ENCODE results near the gene COQ8A.
A peak's percentile ranks its signal among the peaks of the same experiment; 100 is the strongest.
"Not testable (repeated sequence)": the region's sequence is repeated elsewhere in the genome, so short reads cannot be mapped to it uniquely, and the experiment has no call there.

COQ8A gene

GRCh38 chr1:226929260-226930111 lies 10.6 kb upstream of the COQ8A start:
- not testable (repeated sequence) for DNase-seq

- no peak for DNase-seq
Measured at GRCh38 chr1:226934483-226935237, 5.4 kb upstream of the COQ8A start.

DNA sequence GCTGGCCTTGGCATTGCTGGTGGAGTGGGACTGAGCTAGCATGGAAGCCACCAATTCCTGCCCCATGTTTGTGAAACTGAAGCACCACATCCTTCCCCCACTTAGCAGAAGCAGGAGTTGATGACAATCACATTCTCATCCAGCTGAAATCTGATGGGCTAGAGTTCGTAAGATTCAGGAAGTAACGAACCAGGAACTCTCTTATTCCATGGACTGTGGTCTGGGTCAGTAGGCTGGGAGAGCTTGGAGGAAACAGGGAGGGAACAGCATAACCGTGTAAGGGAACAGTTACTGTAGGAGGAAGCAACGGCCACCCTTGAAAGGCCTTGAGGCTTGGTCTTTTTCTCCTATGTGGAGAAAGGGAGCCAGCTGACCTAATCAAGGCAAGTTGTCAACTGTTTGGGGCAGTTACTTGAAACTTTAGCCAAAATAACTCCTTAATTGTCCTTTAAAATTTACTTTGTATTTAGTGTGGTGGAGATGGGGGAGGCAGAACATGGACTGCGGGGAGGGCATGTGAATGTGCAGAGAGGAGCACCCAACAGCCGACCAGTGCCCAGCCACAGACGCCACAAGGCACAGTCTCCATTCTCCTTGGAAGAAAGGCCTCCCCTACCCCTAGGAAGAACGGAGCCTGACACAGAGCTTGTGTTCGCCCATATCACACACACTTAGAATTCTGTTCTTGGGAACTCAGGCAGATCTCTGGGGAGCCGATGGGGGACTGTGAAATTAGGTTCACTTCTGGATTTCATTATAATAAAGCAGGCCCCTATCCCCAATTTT lies 2.0 kb upstream of the COQ8A start:
- no peak for DNase-seq

DNA sequence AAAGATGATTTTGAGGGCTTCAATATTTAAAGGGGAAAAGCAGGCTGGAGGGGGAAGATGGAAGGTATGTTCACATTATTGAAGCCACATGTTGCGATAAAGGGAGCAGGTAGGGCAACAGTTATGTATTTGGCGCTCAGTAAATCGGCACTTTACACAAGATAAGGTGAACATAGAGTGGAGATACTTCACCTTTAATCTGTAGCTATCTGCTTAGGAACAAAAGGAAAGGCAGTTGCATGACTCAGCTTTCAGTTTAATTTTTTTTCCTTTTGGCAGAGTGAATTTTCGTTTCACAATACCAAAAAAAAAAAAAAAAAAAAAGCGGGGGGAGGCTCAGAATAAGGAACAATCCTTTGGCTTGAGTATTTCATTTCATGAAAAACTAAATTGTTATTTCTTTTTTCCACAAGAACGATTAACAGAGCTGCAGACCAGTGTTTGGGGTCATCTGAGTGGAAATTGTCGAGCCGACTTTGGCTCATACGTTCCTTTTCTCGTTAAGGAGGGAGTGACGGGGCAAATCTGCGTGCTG lies 1.1 kb upstream of the COQ8A start:
- no peak for DNase-seq

DNA sequence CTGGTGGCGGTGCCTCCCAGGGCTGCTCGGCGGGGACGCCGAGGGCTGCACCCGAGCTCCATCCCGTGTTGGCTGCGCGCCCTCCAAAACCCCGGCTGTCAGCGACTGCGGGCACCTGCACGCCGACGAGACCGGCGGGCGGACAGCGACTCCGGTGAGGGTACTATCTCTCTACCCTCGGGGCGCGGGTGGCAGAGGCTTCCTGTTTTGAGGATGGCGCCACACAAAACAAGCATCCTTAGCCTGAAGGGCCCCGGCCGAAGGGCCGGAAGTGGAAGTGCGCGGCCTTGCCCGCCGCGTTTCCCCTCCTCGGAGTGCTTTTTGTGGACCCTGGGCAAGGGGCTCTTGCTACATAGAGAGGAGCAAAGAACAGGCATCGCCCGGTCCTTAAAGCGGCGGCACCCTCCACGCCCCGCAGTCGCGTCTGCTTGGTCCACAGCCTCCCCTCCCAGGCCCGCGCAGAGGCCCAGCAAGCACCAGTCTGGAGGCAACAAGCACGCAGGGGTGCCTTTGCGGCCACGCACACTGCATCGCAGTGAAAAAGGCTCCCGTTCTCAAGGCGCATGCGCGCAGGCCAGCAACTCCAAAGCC lies 561 bp upstream of the COQ8A start:
- DNase-seq: peak in 1 of 2 experiments; percentile 68

DNA sequence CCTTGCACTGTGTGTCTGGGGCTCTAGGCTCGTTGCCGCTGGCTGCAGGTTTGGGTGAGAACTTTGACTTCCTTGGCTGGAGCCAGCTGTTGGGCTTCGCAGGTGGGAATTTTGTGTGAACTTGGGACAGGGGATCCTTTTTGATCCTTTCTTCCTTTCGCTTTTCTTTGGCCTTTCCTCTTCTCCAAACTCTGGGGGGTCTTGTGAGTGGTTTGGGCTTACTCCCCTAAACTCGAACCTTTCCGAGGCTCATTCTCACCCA lies 643 bp downstream of the COQ8A start:
- no peak for DNase-seq

GRCh38 chr1:226942392-226942791 lies 2.3 kb downstream of the COQ8A start:
- DNase-seq: no peak

DNA sequence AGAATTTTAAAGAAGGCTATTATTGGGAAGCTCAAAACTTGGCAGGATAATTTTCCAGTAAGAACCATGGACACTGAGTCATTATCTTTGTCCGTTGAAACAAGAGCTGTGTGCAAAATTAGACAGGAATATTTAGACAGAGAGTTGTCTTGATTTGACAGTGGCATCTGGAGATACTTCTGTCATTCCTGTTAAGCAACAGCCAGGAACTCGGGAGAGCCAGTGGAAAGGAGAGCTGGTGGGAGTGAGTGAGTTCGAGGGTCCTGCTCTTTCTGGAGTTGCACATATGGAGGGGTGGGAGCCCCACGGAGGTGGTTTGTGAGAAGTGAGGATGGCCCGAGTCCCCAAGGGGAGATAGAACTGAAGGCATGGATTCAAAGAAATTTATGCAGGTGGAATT lies 3.1 kb downstream of the COQ8A start:
- no peak for DNase-seq

DNA sequence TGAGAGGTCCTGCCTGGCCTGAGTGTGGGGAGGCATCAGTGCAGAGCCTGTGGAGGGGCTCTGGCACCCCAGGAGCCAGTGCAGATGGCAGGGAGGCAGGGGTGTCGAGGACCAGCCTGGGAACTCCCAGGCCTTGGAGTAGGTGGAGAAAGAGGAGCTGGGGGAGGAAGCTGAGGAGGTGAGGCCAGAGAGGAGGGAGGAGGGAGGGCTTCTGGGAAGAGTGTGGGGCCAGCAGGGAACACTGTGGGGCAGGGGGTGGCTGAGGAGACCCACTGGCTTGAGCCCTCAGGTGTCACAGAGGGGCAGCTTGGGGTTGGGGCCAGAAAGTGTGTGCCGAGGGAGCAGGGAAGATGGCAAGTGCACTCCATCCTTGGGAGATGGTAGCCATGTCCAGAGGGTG lies 3.8 kb downstream of the COQ8A start:
- DNase-seq: no peak

- DNase-seq: no peak
Measured at GRCh38 chr1:226945106-226945857, 5.2 kb downstream of the COQ8A start.

DNA sequence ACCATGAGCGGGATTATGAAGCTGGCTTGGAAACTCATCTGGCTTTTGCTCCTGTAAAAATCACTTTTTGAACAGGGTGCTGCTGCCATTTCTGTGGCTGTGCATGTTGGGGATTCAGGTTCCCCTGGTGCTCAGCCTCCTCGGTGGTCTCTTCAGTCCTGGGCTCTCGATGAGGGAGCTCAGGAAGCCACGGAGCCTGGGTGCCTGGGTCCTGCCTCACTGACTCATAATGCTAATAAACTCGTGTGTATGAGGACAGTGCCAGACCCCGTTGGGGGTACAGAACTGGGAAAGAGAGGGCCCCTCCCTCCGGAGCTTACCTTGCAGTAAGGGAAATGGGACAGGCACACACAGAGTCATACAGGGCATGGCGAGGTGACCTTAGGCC lies 5.8 kb downstream of the COQ8A start:
- DNase-seq: no peak

- DNase-seq: no peak
Measured at GRCh38 chr1:226946285-226946684, 6.2 kb downstream of the COQ8A start.

DNA sequence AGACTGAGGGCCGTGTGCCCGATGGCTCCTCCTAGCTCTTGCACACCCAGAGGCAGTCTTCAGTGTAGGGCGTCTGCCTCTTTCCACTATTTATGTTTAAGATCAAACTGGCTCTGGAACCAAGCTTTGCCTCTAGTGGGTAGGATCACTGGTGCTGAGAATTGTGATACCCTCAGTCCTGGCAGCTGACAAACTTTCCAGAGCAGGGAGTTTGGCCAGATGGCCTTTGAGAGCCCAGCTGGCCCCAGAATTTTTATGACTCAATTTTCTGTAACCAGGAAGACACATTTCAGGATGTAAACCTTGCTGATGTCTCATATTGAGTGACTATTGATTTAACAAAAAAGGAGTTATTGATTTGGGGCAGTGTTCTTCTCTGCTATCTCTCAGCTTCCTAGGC lies 6.7 kb downstream of the COQ8A start:
- DNase-seq: no peak

GRCh38 chr1:226948051-226948450 lies 8.0 kb downstream of the COQ8A start:
- DNase-seq: no peak

- DNase-seq: no peak
Measured at GRCh38 chr1:226948480-226948879, 8.4 kb downstream of the COQ8A start.

DNA sequence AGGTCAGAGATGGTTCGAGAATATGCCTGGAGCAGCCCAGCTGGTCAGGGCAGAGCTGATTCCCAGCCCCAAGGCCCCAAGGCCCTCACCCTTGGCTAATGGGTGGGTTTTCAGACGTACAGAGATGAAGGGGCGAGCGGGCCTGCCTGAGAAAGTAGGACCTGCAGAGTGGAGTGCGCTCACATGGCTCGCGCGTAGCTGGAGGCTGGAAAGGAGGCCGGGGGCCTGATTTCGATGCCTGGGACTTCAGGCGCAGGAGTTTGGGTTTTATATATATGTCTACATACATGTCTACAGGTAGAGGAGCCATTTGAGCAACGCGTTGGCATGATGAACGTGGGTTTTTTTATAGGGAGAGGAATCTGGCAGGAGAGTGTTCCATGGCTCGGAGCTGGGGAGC lies 8.9 kb downstream of the COQ8A start:
- no peak for DNase-seq

DNA sequence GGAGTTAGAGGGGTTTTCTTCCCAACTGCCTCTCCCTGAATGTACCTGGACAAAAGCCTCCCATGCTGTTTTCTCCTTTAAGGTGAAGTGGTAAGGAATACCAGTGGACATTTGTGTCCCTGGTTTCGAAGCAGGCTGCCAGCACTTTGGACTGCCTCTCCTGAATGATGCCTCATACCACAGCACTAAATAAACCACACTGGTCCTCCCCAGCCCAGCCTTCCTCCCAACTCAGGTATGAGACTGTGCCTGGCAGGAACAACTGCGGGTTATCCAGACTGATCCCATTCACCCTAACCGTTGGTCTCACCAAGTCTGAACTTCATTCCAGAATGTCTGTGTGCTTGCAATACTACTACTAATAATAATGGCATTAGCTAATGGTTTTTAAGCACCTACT lies 9.3 kb downstream of the COQ8A start:
- DNase-seq: no peak

- no peak for DNase-seq
Measured at GRCh38 chr1:226950316-226950715, 10.2 kb downstream of the COQ8A start.

DNA sequence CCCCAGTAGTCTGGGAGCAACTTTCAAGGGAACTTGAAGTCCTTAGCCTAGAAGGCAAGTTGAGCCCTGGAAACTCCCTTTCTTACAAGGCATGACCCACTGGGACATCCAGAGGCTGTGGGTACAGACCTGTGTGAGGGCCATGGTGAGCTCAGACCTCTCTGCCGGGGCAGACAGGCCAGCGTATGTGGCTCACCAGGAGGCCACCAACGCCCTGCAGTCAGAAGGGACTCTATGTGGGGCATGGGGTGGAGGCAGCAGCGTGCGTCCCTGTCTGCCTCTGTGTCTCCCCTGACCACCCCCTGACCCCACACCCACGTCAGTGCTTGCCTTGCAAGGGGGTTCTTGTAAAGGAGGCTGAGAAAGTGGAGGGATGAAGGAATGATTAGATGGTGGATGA lies 10.8 kb downstream of the COQ8A start:
- no peak for DNase-seq

GRCh38 chr1:226951286-226952117 lies 11.4 kb downstream of the COQ8A start:
- DNase-seq: no peak

DNA sequence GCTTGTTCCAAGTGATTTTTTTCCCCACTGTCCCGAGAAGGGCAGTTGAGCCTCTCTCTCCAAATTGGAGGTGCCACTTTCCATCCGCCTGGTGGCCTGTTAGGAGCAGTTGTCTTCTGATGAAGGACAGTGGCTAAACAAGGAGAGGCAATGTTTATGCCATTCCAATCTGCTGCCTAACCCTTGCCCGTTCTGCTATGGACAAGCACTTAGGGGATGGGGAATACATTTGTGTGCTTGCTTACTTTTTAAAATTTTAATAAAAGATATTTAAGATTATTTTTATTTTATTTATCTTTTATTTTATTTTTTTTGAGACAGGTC lies 12.0 kb downstream of the COQ8A start:
- no peak for DNase-seq

Measured in activated CD4-positive, alpha-beta T cell treated with anti-CD3 and anti-CD28 coated beads, Interleukin-2, amount 50 U/mL, for 48 hours (primary cell).